Neuronal stem cell (in vitro differentiated cells): ENCODE data around the gene CUL3.

Source experiments
- DNase-seq: peaks from one replicate; pipeline ENCODE4 v3.0.0-alpha.2; 2013; ENCODE audit warnings: low spot score
- H2AFZ ChIP-seq: one replicate; pipeline ENCODE4 v1.6.1; 2013; ENCODE audit warnings: mild to moderate bottlenecking, low read length, inconsistent platforms
- H2AK5ac ChIP-seq: 2 replicates; pipeline ENCODE4 v1.6.1; 2013; ENCODE audit warnings: low read depth, mild to moderate bottlenecking, inconsistent platforms, low read length, moderate library complexity, mixed read lengths
- H2BK120ac ChIP-seq: 2 replicates; pipeline ENCODE4 v1.6.1; 2013; ENCODE audit warnings: low read depth, mild to moderate bottlenecking, inconsistent platforms, low read length, moderate library complexity, mixed read lengths
- H2BK12ac ChIP-seq: one replicate; pipeline ENCODE4 v1.6.1; 2013; ENCODE audit warnings: low read length, inconsistent platforms
- H2BK15ac ChIP-seq: 2 replicates; pipeline ENCODE4 v1.6.1; 2013; ENCODE audit warnings: mild to moderate bottlenecking, low read length, inconsistent platforms, mixed read lengths
- H2BK5ac ChIP-seq: one replicate; pipeline ENCODE4 v1.6.1; 2013; ENCODE audit warnings: inconsistent platforms, mild to moderate bottlenecking, low read length, moderate library complexity
- H3K14ac ChIP-seq: one replicate; pipeline ENCODE4 v1.6.1; 2013; ENCODE audit warnings: low read length, inconsistent platforms
- H3K18ac ChIP-seq: 2 replicates; pipeline ENCODE4 v1.6.1; 2013; ENCODE audit warnings: low read length, inconsistent platforms
- H3K23ac ChIP-seq: 2 replicates; pipeline ENCODE4 v1.6.1; 2013; ENCODE audit warnings: low read depth, mild to moderate bottlenecking, mixed read lengths, low read length, inconsistent platforms; ENCODE audit not compliant: poor library complexity
- H3K27ac ChIP-seq: replicated peaks from 3 replicates; pipeline ENCODE4 v1.5.1; 2013; ENCODE audit warnings: low read length, inconsistent platforms
- H3K27me3 ChIP-seq, 3 experiments: 2 replicates each; pipeline ENCODE4 v1.6.1; 2013; ENCODE audit warnings: low read length in 3 of 3, mild to moderate bottlenecking in 2 of 3, inconsistent platforms in 1 of 3, low read depth in 1 of 3, mixed read lengths in 1 of 3, moderate library complexity in 1 of 3; ENCODE audit not compliant: control insufficient read depth in 3 of 3, insufficient read depth in 3 of 3
- H3K36me3 ChIP-seq, 2 donors: replicated peaks in 1 of 2; 2 replicates each; pipeline ENCODE4 v1.6.1; 2013; ENCODE audit warnings: low read length in 2 of 2; ENCODE audit not compliant: control insufficient read depth in 2 of 2, insufficient read depth in 2 of 2
- H3K4ac ChIP-seq: 2 replicates; pipeline ENCODE4 v1.6.1; 2013; ENCODE audit warnings: inconsistent platforms, mild to moderate bottlenecking, low read length, moderate library complexity
- H3K4me1 ChIP-seq, 2 donors: 1 replicate in 1 of 2; 2 replicates in 1 of 2; pipeline ENCODE4 v1.6.1; 2013; ENCODE audit warnings: low read length in 2 of 2, low read depth in 1 of 2; ENCODE audit not compliant: control insufficient read depth in 2 of 2, insufficient read depth in 1 of 2
- H3K4me2 ChIP-seq: one replicate; pipeline ENCODE4 v1.6.1; 2013; ENCODE audit warnings: mild to moderate bottlenecking, low read length, inconsistent platforms; ENCODE audit not compliant: insufficient read depth, poor library complexity, severe bottlenecking
- H3K4me3 ChIP-seq, 2 donors: 2 replicates each; pipeline ENCODE4 v1.5.1; 2013; ENCODE audit warnings: low read length in 2 of 2, mild to moderate bottlenecking in 2 of 2, inconsistent platforms in 1 of 2, moderate library complexity in 1 of 2
- H3K79me1 ChIP-seq: one replicate; pipeline ENCODE4 v1.6.1; 2013; ENCODE audit warnings: low read depth, mild to moderate bottlenecking, inconsistent platforms, low read length, moderate library complexity
- H3K9ac ChIP-seq: one replicate; pipeline ENCODE4 v1.6.1; 2013; ENCODE audit warnings: mild to moderate bottlenecking, low read depth, low read length, inconsistent platforms; ENCODE audit not compliant: poor library complexity
- H3K9me3 ChIP-seq, 2 donors: replicated peaks in 1 of 2; 2 replicates each; pipeline versions ENCODE3 to v1.6.1; 2013; ENCODE audit warnings: low read length in 2 of 2, mild to moderate bottlenecking in 2 of 2, inconsistent platforms in 1 of 2, low read depth in 1 of 2, mixed read lengths in 1 of 2, moderate library complexity in 1 of 2; ENCODE audit not compliant: control insufficient read depth in 2 of 2, insufficient read depth in 1 of 2
- H4K8ac ChIP-seq: one replicate; pipeline ENCODE4 v1.6.1; 2013; ENCODE audit warnings: low read depth, mild to moderate bottlenecking, inconsistent platforms, low read length, moderate library complexity
- H4K91ac ChIP-seq: one replicate; pipeline ENCODE4 v1.6.1; 2013; ENCODE audit warnings: low read length, low read depth, mild to moderate bottlenecking, inconsistent platforms; ENCODE audit not compliant: poor library complexity
- WGBS, 2 donors: extraction: QIAGEN DNeasy Blood & Tissue Kit; methylation state at CpG; one replicate each; pipeline ENCODE4 v1.1.7; 2013; ENCODE audit warnings: missing lambda C conversion rate in 2 of 2, mixed read lengths in 1 of 2; ENCODE audit not compliant: insufficient read length in 2 of 2, insufficient replicate concordance in 1 of 2; ENCODE audit errors: extremely low coverage in 2 of 2; 5-methylcytosine and 5-hydroxymethylcytosine counted together

The CUL3 gene

GRCh38 chr2:224546926-224547325 is 38.2 kb downstream of the CUL3 start:
- WGBS, 2 donors, result 100% methylated on average over 1 of the region's 1 CpG
- Histone ChIP-seq H2BK5ac (no peak overlapping the region), H3K14ac (no peak overlapping the region), H3K9ac (no peak overlapping the region), H4K8ac (no peak overlapping the region), H2BK120ac (no peak overlapping the region), H2AK5ac (no peak overlapping the region), H4K91ac (no peak overlapping the region), H3K4me1 (peaks cover 3 to 4% of the 10 kb centered on the region in 2 donors), H3K4ac (no peak overlapping the region), H3K4me3 (no peak overlapping the region), H3K79me1 (peaks cover 3% of the 10 kb centered on the region), H2AFZ (no peak overlapping the region), H3K18ac (no peak overlapping the region), H3K4me2 (no peak overlapping the region), H3K27ac (no peak overlapping the region), H2BK15ac (no peak overlapping the region), H3K36me3 (peaks cover 6 to 61% of the 10 kb centered on the region in 2 donors), H2BK12ac (no peak overlapping the region), H3K27me3 (no peaks in the 10 kb centered on the region), H3K9me3 (peaks cover 0 to 2% of the 10 kb centered on the region in 2 donors), H3K23ac (no peak overlapping the region)
- no peak for DNase-seq

DNA sequence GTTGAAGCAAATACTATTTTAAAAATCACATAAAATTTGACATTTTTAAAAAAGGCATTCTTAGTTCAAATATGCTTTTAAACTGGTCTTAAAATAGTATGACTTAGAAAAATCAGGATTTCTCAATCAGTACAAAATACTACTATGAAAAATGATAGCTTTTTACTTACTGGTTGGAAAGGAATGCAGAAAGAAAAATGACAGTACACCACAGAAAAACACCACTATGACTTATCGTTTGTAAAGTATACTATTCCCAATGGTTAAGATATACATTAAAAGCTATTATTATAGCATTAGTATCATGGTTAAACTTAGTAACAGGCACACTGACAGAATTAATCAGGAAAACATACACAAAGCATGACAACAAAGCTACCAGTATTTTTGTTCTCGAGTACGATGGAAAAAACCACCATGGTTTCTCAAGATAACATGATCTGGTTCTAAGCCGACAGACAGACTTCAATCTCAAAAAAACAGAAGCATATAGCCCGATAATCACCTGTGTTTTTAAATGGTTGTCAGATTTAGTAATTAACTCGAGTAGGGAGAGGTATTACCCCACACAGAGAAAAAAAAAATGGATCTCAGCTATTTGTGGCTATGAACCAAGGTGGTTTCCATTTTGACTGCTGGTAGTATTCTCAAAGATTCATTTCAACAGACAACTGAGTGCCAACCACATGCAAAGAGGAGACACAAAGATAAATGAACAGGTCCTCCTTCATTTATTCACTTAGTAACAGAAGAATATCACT is 39.1 kb downstream of the CUL3 start:
- Histone ChIP-seq H3K4me2 (no peak overlapping the region), H4K91ac (no peak overlapping the region), H4K8ac (no peak overlapping the region), H2BK5ac (no peak overlapping the region), H3K9me3 (peaks cover 2 to 4% of the 10 kb centered on the region in 2 donors), H3K4me1 (peaks cover 3 to 4% of the 10 kb centered on the region in 2 donors), H2AK5ac (no peak overlapping the region), H2BK15ac (no peak overlapping the region), H3K27ac (no peak overlapping the region), H3K14ac (no peak overlapping the region), H3K23ac (no peak overlapping the region), H3K18ac (no peak overlapping the region), H3K4me3 (no peak overlapping the region), H3K9ac (no peak overlapping the region), H3K4ac (no peak overlapping the region), H2BK120ac (no peak overlapping the region), H2BK12ac (no peak overlapping the region), H3K79me1 (peaks cover 3% of the 10 kb centered on the region), H3K27me3 (no peaks in the 10 kb centered on the region), H3K36me3 (peaks cover 6 to 64% of the 10 kb centered on the region in 2 donors), H2AFZ (no peak overlapping the region)
- DNase-seq, result no peak
- WGBS, 2 donors, result no CpG with 5 or more reads among the region's 6 CpGs

DNA sequence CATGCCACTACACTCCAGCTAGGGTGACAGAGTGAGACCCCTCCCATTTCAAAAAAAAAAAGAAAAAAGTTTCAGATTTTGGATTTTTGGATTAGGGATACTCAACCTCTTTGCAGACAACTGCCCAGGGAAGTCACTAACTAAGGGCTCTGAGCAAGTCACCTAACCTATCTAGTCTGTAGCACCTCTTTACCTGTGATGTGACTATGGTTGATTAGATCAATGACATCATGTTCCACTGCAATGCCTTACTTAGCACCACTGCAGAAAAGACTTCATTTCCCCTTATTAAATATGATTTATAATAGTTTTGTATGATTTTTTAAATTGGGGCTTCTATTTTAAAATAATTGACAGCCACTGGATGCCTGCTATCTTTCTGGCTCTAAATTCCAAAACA is 41.2 kb downstream of the CUL3 start:
- H2BK12ac ChIP-seq, result no peak overlapping the region
- no peaks in the 10 kb centered on the region for H3K27me3 ChIP-seq
- no peak overlapping the region for H3K18ac ChIP-seq
- no peak overlapping the region for H3K14ac ChIP-seq
- no peak overlapping the region for H2AFZ ChIP-seq
- H2BK120ac ChIP-seq, result no peak overlapping the region
- no peak overlapping the region for H4K91ac ChIP-seq
- peaks cover 3 to 4% of the 10 kb centered on the region in 2 donors for H3K4me1 ChIP-seq
- H3K4ac ChIP-seq, result no peak overlapping the region
- peaks cover 3 to 13% of the 10 kb centered on the region in 2 donors for H3K9me3 ChIP-seq
- H2AK5ac ChIP-seq, result no peak overlapping the region
- DNase-seq, result no peak
- H3K36me3 ChIP-seq, result peaks cover 8 to 65% of the 10 kb centered on the region in 2 donors
- H3K23ac ChIP-seq, result no peak overlapping the region
- no peak overlapping the region for H3K4me3 ChIP-seq
- H4K8ac ChIP-seq, result no peak overlapping the region
- H3K4me2 ChIP-seq, result no peak overlapping the region
- no peak overlapping the region for H3K9ac ChIP-seq
- no peak overlapping the region for H3K27ac ChIP-seq
- H2BK15ac ChIP-seq, result no peak overlapping the region
- peaks cover 6% of the 10 kb centered on the region for H3K79me1 ChIP-seq
- no peak overlapping the region for H2BK5ac ChIP-seq

DNA sequence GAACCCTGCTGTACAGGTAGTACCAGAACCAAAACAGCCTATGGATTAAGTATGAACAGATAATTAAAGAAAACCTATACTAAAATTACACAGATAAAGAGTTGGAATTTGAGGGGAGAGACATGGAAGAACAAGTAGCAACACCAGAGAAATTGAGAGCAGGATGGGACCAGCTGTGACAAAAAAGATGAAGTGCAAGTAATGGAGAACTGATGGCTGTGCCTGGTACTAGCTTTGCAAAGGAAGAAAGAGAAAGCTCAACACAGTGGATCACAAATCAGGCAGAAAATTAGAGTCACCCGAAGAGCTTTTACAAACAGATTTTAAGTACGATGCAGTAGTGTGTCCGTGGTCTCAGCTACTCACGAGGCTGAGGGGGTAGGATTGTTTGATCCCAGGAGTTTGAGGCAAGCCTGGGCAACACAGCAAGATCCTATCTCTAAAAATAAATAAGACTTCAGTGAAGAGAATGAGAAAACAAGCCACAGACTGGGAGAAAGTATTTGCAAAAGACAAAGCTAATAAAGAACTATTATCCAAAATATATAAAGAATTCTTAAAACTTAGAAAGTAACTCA is 46.5 kb downstream of the CUL3 start:
- whole genome bisulfite sequencing, 2 donors, result no CpG with 5 or more reads among the region's 4 CpGs
- peaks cover 0 to 3% of the 10 kb centered on the region in 2 donors for H3K4me1 ChIP-seq
- H2AK5ac ChIP-seq, result no peak overlapping the region
- no peak overlapping the region for H3K4me3 ChIP-seq
- H3K18ac ChIP-seq, result no peak overlapping the region
- no peak overlapping the region for H3K23ac ChIP-seq
- no peak overlapping the region for H4K8ac ChIP-seq
- H3K4me2 ChIP-seq, result no peak overlapping the region
- H3K9ac ChIP-seq, result no peak overlapping the region
- no peak overlapping the region for H4K91ac ChIP-seq
- no peak overlapping the region for H2BK120ac ChIP-seq
- H3K27me3 ChIP-seq, result no peaks in the 10 kb centered on the region
- DNase-seq, result no peak
- H3K36me3 ChIP-seq, result peaks cover 9 to 70% of the 10 kb centered on the region in 2 donors
- H3K79me1 ChIP-seq, result peaks cover 11% of the 10 kb centered on the region
- no peak overlapping the region for H3K4ac ChIP-seq
- H3K9me3 ChIP-seq, result peaks cover 3 to 13% of the 10 kb centered on the region in 2 donors
- no peak overlapping the region for H2AFZ ChIP-seq
- H3K14ac ChIP-seq, result no peak overlapping the region
- H2BK15ac ChIP-seq, result no peak overlapping the region
- H2BK12ac ChIP-seq, result no peak overlapping the region
- H3K27ac ChIP-seq, result no peak overlapping the region
- H2BK5ac ChIP-seq, result no peak overlapping the region
